ENCODE measurements around the gene PRKN.

PRKN gene

GRCh38 chr6:161439093-161439492 lies 1288.5 kb downstream of the PRKN start:
- H3K27ac ChIP-seq = no peak overlapping the region
- TF ChIP-seq, protein P1, sequence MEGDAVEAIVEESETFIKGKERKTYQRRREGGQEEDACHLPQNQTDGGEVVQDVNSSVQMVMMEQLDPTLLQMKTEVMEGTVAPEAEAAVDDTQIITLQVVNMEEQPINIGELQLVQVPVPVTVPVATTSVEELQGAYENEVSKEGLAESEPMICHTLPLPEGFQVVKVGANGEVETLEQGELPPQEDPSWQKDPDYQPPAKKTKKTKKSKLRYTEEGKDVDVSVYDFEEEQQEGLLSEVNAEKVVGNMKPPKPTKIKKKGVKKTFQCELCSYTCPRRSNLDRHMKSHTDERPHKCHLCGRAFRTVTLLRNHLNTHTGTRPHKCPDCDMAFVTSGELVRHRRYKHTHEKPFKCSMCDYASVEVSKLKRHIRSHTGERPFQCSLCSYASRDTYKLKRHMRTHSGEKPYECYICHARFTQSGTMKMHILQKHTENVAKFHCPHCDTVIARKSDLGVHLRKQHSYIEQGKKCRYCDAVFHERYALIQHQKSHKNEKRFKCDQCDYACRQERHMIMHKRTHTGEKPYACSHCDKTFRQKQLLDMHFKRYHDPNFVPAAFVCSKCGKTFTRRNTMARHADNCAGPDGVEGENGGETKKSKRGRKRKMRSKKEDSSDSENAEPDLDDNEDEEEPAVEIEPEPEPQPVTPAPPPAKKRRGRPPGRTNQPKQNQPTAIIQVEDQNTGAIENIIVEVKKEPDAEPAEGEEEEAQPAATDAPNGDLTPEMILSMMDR (IDR thresholded peaks at IDR 0.05) = no peak
- no peak for TF ChIP-seq ZFX (IDR thresholded peaks at IDR 0.05; ENCODE audit: borderline replicate concordance)

- no peak overlapping the region for H3K27ac ChIP-seq
- TF ChIP-seq, protein P1 (IDR thresholded peaks at IDR 0.05) = no peak
- no peak for TF ChIP-seq ZFX (IDR thresholded peaks at IDR 0.05; ENCODE audit: borderline replicate concordance)
Observed at GRCh38 chr6:161438430-161439030, 1289.0 kb downstream of the PRKN start.

DNA sequence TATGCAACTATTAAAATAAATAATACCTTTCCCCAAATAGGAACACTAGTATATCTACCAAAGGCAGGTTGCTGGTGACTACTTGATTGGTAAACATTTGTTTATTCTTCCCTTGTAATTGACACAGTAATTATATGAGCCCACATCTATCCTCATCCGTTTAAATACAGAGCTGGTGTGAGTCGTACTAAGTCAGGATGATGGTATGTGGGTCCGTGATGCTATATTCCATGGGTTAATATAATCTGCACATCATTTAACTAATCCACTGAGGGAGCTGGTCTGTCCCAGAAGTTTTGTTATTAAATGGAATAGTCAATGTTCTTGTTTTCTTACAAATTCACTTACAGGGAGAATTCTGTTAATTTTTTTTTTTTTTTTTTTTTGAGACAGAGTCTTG lies 1289.7 kb downstream of the PRKN start:
- no peak overlapping the region for H3K27ac ChIP-seq

DNA sequence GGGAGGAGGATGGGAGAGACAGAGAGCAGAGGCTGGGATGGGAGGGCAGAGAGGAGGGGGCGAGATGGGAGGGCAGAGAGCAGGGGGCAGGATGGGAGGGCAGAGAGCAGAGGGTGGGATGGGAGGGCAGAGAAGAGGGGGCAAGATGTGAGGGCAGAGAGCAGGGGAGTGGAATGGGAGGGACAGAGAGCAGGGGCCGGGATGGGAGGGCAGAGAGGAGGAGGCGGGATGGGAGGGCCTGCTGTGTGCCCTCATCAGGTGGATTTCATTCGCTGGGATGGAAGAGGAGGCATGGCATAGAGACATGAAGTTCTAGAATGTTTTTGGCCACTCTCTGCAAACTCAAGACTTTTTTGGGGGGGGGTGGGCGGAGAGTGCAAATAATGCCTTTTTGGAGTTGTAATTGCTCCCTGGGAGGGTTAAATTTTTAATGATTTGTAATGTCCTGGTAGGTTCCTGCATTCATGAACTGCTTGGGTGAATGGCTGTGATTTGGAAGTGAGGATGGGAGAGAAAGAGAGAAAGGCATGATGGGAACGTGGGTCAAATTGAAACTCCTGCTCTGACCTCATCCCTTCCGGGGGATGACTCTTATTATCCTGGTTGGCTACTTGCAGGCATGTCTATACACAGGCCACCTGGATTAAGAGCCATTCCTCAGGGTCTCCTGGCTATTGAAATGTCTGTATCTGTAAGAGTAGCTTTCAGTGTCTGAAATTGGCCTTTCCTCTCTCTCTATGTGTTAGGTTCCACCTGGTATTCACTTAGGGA lies 1291.3 kb downstream of the PRKN start:
- TF ChIP-seq ZFX (IDR thresholded peaks at IDR 0.05; ENCODE audit: borderline replicate concordance) = no peak
- TF ChIP-seq, protein P1 (IDR thresholded peaks at IDR 0.05) = no peak
- H3K27ac ChIP-seq = no peak overlapping the region

More for the DNA sequence above, 1289.7 kb downstream of the PRKN start:
- TF ChIP-seq ZFX (IDR thresholded peaks at IDR 0.05; ENCODE audit: borderline replicate concordance) = no peak
- TF ChIP-seq, protein P1 (IDR thresholded peaks at IDR 0.05) = no peak

DNA sequence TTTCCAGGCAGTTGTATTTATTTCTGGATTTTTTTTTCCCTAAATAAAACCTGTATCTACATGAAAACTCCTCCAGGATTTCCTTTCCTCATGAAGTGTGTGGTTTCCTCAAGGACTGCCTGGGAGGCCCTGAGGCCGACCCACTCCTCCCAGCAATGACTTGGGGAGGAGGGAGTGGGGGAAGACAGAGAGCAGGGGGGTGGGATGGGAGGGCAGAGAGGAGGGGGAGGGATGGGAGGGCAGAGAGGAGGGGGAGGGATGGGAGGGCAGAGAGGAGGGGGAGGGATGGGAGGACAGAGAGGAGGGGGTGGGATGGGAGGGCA lies 1291.9 kb downstream of the PRKN start:
- no peak for TF ChIP-seq ZFX (IDR thresholded peaks at IDR 0.05; ENCODE audit: borderline replicate concordance)
- TF ChIP-seq, protein P1 (IDR thresholded peaks at IDR 0.05) = no peak
- no peak overlapping the region for H3K27ac ChIP-seq

- no peak overlapping the region for H3K27ac ChIP-seq
Observed at GRCh38 chr6:161434921-161435747, 1292.4 kb downstream of the PRKN start.

More at GRCh38 chr6:161434921-161435747, 1292.4 kb downstream of the PRKN start:
- no peak for TF ChIP-seq ZFX (IDR thresholded peaks at IDR 0.05; ENCODE audit: borderline replicate concordance)
- TF ChIP-seq, protein P1 (IDR thresholded peaks at IDR 0.05) = no peak

Measured in 22Rv1 (cell line).